ELF-1 (cell line): ENCODE data around the gene GNAT1.
"Not testable (repeated sequence)": the region's sequence is repeated elsewhere in the genome, so short reads cannot be mapped to it uniquely, and the experiment has no call there.

Source experiments
- DNase-seq: peaks from one replicate; pipeline ENCODE4 v3.0.0-alpha.2; 2016; ENCODE audit warnings: low read depth, low spot score

The GNAT1 gene

GRCh38 chr3:50241163-50241562 is 49.8 kb downstream of the GNAT1 start:
- peak; percentile 95 for DNase-seq

- no peak for DNase-seq
Measured at GRCh38 chr3:50241713-50242380, 50.4 kb downstream of the GNAT1 start.

GRCh38 chr3:50242381-50242770 is 51.0 kb downstream of the GNAT1 start:
- no peak for DNase-seq

GRCh38 chr3:50242851-50243542 is 51.6 kb downstream of the GNAT1 start:
- no peak for DNase-seq

- DNase-seq = no peak
Measured at GRCh38 chr3:50243543-50243895, 52.1 kb downstream of the GNAT1 start.

- DNase-seq = not testable (repeated sequence)
Measured at GRCh38 chr3:50244813-50245212, 53.4 kb downstream of the GNAT1 start.

GRCh38 chr3:50245251-50245745 is 53.9 kb downstream of the GNAT1 start:
- no peak for DNase-seq

- DNase-seq = peak; percentile 96
Measured at GRCh38 chr3:50245831-50246516, 54.6 kb downstream of the GNAT1 start.

GRCh38 chr3:50246517-50246954 is 55.1 kb downstream of the GNAT1 start:
- DNase-seq = no peak
